Astrocyte of the spinal cord (primary cell): ENCODE measurements around the gene MAT2A.

Source experiments
- DNase-seq: peaks from one replicate; pipeline ENCODE4 v3.0.0; 2011; ENCODE audit warnings: low read depth, low spot score
- H3K4me3 ChIP-seq: 2 replicates; pipeline ENCODE4 v1.5.1; 2011; ENCODE audit warnings: low read depth, mild to moderate bottlenecking, low read length, moderate library complexity
- CTCF ChIP-seq: IDR thresholded peaks from 2 replicates; pipeline ENCODE4 v1.5.1; 2012; ENCODE audit warnings: low read depth, mild to moderate bottlenecking, low read length, inconsistent platforms
- in situ Hi-C: cut with HindIII; loops from 2 replicates; pipeline ENCODE4 v1.10.0; 2017; ENCODE audit warnings: low sequenced_read_pairs

Gene MAT2A

GRCh38 chr2:85538507-85539360 is at the start of gene MAT2A:
Gene MAT2A, plus strand, starts transcription at chr2:85539168. Its CDS starts 120 bp downstream, at chr2:85539288.
- H3K4me3 ChIP-seq: peak within 1 kb of the TSS; percentile 64
- DNase-seq: peak; percentile 95
- in situ Hi-C loops: loop anchor here (25.0 kb wide), 1 partner anchor 126 kb away; the partner anchor contains the start of genes CAPG and SH2D6
- peak; percentile 80 for TF ChIP-seq CTCF

- H3K4me3 ChIP-seq: no peak overlapping the region
- DNase-seq: no peak
- no peak for TF ChIP-seq CTCF
- in situ Hi-C loops: no loop called here
Observed at GRCh38 chr2:85490861-85491755, 47.9 kb upstream of the MAT2A start.

GRCh38 chr2:85496436-85496835 is 42.5 kb upstream of the MAT2A start:
- TF ChIP-seq CTCF: no peak
- H3K4me3 ChIP-seq: no peak overlapping the region
- DNase-seq: no peak
- in situ Hi-C loops: no loop called here

GRCh38 chr2:85497944-85498630 is 40.9 kb upstream of the MAT2A start:
- no peak for DNase-seq
- no peak overlapping the region for H3K4me3 ChIP-seq
- in situ Hi-C loops: no loop called here
- TF ChIP-seq CTCF: no peak

- in situ Hi-C loops: no loop called here
- H3K4me3 ChIP-seq: no peak overlapping the region
- TF ChIP-seq CTCF: no peak
- DNase-seq: no peak
Observed at GRCh38 chr2:85501248-85501647, 37.7 kb upstream of the MAT2A start.

- no peak for DNase-seq
- in situ Hi-C loops: no loop called here
- H3K4me3 ChIP-seq: no peak overlapping the region
- no peak for TF ChIP-seq CTCF
Observed at GRCh38 chr2:85502720-85503119, 36.2 kb upstream of the MAT2A start.
